ENCODE results near the gene MAB21L3.

- no peak for TF ChIP-seq ZFX (IDR thresholded peaks at IDR 0.05; ENCODE audit: borderline replicate concordance)
- TF ChIP-seq, protein P1, sequence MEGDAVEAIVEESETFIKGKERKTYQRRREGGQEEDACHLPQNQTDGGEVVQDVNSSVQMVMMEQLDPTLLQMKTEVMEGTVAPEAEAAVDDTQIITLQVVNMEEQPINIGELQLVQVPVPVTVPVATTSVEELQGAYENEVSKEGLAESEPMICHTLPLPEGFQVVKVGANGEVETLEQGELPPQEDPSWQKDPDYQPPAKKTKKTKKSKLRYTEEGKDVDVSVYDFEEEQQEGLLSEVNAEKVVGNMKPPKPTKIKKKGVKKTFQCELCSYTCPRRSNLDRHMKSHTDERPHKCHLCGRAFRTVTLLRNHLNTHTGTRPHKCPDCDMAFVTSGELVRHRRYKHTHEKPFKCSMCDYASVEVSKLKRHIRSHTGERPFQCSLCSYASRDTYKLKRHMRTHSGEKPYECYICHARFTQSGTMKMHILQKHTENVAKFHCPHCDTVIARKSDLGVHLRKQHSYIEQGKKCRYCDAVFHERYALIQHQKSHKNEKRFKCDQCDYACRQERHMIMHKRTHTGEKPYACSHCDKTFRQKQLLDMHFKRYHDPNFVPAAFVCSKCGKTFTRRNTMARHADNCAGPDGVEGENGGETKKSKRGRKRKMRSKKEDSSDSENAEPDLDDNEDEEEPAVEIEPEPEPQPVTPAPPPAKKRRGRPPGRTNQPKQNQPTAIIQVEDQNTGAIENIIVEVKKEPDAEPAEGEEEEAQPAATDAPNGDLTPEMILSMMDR (IDR thresholded peaks at IDR 0.05), result no peak
Measured at GRCh38 chr1:116178837-116179236, 67.6 kb downstream of the MAB21L3 start.

Data from 22Rv1 (cell line).